Measurements from ENCODE around the gene PAK6. TPM values are rescaled to one million over a fixed set of nuclear protein-coding genes. Genes with fewer than 3 reads are reported as not detected.

PAK6 gene
- polyA plus RNA-seq, 2 of the 4 experiments (the other 2 are of a cell fraction), result 0.10 to 0.16 TPM

GRCh38 chr15:40235201-40235885 is 3.5 kb upstream of the PAK6 start (continued):
- TF ChIP-seq POLR2AphosphoS2 (conservative IDR thresholded peaks at IDR 0.05; ENCODE audit: low read length), result no peak

- FAIRE-seq, result no peak
- POLR2A ChIA-PET, result no interaction called here
- CTCF ChIA-PET, result interaction anchor here (0.9 to 16.4 kb wide), 10 partner anchors 9 to 194 kb away, joined by 3 to 144 read pairs (median 4); no protein-coding TSS in a partner anchor
These were observed 485 bp downstream of the PAK6 start for GRCh38 chr15:40239404-40239692.

GRCh38 chr15:40239693-40240618 is 1.1 kb downstream of the PAK6 start:
- H3K27ac ChIP-seq, result peak overlapping the region in 1 of 2 experiments; percentile 83; a peak in 3 of 6 replicates
- peak overlapping the region; percentile 97 for H3K4me2 ChIP-seq
- H3K4me1 ChIP-seq, result peaks cover 9% of the 10 kb centered on the region
- DNase-seq (ENCODE audit: low read depth in 1 of 2, low spot score in 1 of 2), result no peak
- FAIRE-seq, result no peak
- ChIA-PET POLR2A (no interaction called here), CTCF (interaction anchor here (0.9 to 16.4 kb wide), 8 partner anchors 9 to 194 kb away, joined by 3 to 144 read pairs (median 6); no protein-coding TSS in a partner anchor)
- no peaks in the 10 kb centered on the region for H3K9me3 ChIP-seq
- no peak overlapping the region; the same call in 2 of the 3 replicates for H3K4me3 ChIP-seq
- TF ChIP-seq CEBPB (IDR thresholded peaks at IDR 0.05) (no peak), CTCF (IDR thresholded peaks at IDR 0.05) (no peak)
- ATAC-seq, result peak; percentile 21 to 39; a peak in 3 of 6 replicates
- 80% methylated on average over 13 of the region's 19 CpGs for WGBS (ENCODE audit: missing lambda C conversion rate)

More at GRCh38 chr15:40239404-40239692, 485 bp downstream of the PAK6 start:
- DNase-seq (ENCODE audit: low read depth in 1 of 2, low spot score in 1 of 2), result no peak
- Histone ChIP-seq H3K9me3 (no peaks in the 10 kb centered on the region), H3K4me1 (peaks cover 9% of the 10 kb centered on the region), H3K4me3 (peak overlapping the region; percentile 46), H3K27ac (peak overlapping the region; percentile 69 to 83), H3K4me2 (peak overlapping the region; percentile 97)
- no CpG with 5 or more reads among the region's 5 CpGs for WGBS (ENCODE audit: missing lambda C conversion rate)
- peak; percentile 6 to 35; a peak in 3 of 6 replicates for ATAC-seq
- TF ChIP-seq MAFK (IDR thresholded peaks at IDR 0.05; ENCODE audit: partially characterized antibody) (no peak), RAD21 (conservative IDR thresholded peaks at IDR 0.05 in 1 of 2, IDR thresholded peaks at IDR 0.05 in 1 of 2) (no peak), HEYL (CRISPR knock-in tag; IDR thresholded peaks at IDR 0.05) (no peak), FOSL2 (IDR thresholded peaks at IDR 0.05) (no peak), FOSL2 (CRISPR knock-in tag; IDR thresholded peaks at IDR 0.05) (no peak), RFX5 (IDR thresholded peaks at IDR 0.05) (no peak), SREBF2 (IDR thresholded peaks at IDR 0.05) (no peak), EP300 (IDR thresholded peaks at IDR 0.05) (no peak), ZC3H11A (IDR thresholded peaks at IDR 0.05) (no peak), CBX2 (IDR thresholded peaks at IDR 0.05; ENCODE audit: borderline replicate concordance, low read depth) (no peak), CHD2 (IDR thresholded peaks at IDR 0.05; ENCODE audit: low read length, partially characterized antibody) (no peak), MYC (IDR thresholded peaks at IDR 0.05; ENCODE audit: borderline replicate concordance, low read length) (no peak), FOXS1 (CRISPR knock-in tag; IDR thresholded peaks at IDR 0.05) (no peak), POLR2AphosphoS2 (conservative IDR thresholded peaks at IDR 0.05; ENCODE audit: low read length) (no peak)
- TF ChIP-seq, protein P1, sequence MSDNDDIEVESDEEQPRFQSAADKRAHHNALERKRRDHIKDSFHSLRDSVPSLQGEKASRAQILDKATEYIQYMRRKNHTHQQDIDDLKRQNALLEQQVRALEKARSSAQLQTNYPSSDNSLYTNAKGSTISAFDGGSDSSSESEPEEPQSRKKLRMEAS (IDR thresholded peaks at IDR 0.05), result no peak
- TF ChIP-seq, protein P2, sequence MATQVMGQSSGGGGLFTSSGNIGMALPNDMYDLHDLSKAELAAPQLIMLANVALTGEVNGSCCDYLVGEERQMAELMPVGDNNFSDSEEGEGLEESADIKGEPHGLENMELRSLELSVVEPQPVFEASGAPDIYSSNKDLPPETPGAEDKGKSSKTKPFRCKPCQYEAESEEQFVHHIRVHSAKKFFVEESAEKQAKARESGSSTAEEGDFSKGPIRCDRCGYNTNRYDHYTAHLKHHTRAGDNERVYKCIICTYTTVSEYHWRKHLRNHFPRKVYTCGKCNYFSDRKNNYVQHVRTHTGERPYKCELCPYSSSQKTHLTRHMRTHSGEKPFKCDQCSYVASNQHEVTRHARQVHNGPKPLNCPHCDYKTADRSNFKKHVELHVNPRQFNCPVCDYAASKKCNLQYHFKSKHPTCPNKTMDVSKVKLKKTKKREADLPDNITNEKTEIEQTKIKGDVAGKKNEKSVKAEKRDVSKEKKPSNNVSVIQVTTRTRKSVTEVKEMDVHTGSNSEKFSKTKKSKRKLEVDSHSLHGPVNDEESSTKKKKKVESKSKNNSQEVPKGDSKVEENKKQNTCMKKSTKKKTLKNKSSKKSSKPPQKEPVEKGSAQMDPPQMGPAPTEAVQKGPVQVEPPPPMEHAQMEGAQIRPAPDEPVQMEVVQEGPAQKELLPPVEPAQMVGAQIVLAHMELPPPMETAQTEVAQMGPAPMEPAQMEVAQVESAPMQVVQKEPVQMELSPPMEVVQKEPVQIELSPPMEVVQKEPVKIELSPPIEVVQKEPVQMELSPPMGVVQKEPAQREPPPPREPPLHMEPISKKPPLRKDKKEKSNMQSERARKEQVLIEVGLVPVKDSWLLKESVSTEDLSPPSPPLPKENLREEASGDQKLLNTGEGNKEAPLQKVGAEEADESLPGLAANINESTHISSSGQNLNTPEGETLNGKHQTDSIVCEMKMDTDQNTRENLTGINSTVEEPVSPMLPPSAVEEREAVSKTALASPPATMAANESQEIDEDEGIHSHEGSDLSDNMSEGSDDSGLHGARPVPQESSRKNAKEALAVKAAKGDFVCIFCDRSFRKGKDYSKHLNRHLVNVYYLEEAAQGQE (IDR thresholded peaks at IDR 0.05), result no peak
- TF ChIP-seq, protein P3, sequence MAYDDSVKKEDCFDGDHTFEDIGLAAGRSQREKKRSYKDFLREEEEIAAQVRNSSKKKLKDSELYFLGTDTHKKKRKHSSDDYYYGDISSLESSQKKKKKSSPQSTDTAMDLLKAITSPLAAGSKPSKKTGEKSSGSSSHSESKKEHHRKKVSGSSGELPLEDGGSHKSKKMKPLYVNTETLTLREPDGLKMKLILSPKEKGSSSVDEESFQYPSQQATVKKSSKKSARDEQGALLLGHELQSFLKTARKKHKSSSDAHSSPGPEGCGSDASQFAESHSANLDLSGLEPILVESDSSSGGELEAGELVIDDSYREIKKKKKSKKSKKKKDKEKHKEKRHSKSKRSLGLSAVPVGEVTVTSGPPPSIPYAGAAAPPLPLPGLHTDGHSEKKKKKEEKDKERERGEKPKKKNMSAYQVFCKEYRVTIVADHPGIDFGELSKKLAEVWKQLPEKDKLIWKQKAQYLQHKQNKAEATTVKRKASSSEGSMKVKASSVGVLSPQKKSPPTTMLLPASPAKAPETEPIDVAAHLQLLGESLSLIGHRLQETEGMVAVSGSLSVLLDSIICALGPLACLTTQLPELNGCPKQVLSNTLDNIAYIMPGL (CRISPR knock-in tag; IDR thresholded peaks at IDR 0.05; ENCODE audit: borderline replicate concordance), result no peak
